Upper lobe of right lung (tissue), 1 donor: ENCODE data around the gene RITA1. TPM values are rescaled to one million over a fixed set of nuclear protein-coding genes. Genes with fewer than 3 reads are reported as not detected.
"Not testable (repeated sequence)": the region's sequence is repeated elsewhere in the genome, so short reads cannot be mapped to it uniquely, and the experiment has no call there.

Experiments used
- ATAC-seq: fragments of 200-7000 bp; cut with Tn5 transposase; one replicate; pipeline ENCODE4 v1.9.1; 2020; ENCODE audit warnings: mild to moderate bottlenecking, moderate library complexity
- DNase-seq: peaks from one replicate; pipeline ENCODE4 v3.0.0-alpha.2; 2020
- H3K27ac ChIP-seq: fragments of 200-600 bp; one replicate; pipeline ENCODE4 v1.8.0; 2022
- H3K27me3 ChIP-seq: fragments of 200-600 bp; one replicate; pipeline ENCODE4 v1.8.0; 2022; ENCODE audit warnings: mild to moderate bottlenecking
- H3K36me3 ChIP-seq: fragments of 200-600 bp; one replicate; pipeline ENCODE4 v1.8.0; 2022
- H3K4me1 ChIP-seq: fragments of 200-600 bp; one replicate; pipeline ENCODE4 v1.8.0; 2022
- H3K4me3 ChIP-seq: fragments of 200-600 bp; one replicate; pipeline ENCODE4 v1.8.0; 2022; ENCODE audit warnings: mild to moderate bottlenecking
- H3K9me3 ChIP-seq: fragments of 200-600 bp; one replicate; pipeline ENCODE4 v1.8.0; 2022
- intact Hi-C: fragments of 100-400 bp; cut with DNase I; formaldehyde crosslinking; loops from one replicate; pipeline ENCODE4 v1.11.0; 2022
- total RNA-seq: library from RNA; stranded (reverse); fragmentation: NEBNext Ultra II Directional; extraction: Animal tissue kit (Norgen Biotek cat#: 25700); gene quantifications from one replicate; pipeline ENCODE4 v1.2.1, GENCODE V29; 2021
- TF ChIP-seq, protein P1 (sequence below): fragments of 200-600 bp; IDR thresholded peaks from one replicate; pipeline ENCODE4 v1.8.0; 2022; ENCODE audit warnings: antibody characterized with exemption
- donor health status: DM: no; HTN: yes; CAD: no; lungs with severe emphysema.

RITA1 gene
- total RNA-seq, 1 donor from 2014 or later: 16.4 TPM

DNA sequence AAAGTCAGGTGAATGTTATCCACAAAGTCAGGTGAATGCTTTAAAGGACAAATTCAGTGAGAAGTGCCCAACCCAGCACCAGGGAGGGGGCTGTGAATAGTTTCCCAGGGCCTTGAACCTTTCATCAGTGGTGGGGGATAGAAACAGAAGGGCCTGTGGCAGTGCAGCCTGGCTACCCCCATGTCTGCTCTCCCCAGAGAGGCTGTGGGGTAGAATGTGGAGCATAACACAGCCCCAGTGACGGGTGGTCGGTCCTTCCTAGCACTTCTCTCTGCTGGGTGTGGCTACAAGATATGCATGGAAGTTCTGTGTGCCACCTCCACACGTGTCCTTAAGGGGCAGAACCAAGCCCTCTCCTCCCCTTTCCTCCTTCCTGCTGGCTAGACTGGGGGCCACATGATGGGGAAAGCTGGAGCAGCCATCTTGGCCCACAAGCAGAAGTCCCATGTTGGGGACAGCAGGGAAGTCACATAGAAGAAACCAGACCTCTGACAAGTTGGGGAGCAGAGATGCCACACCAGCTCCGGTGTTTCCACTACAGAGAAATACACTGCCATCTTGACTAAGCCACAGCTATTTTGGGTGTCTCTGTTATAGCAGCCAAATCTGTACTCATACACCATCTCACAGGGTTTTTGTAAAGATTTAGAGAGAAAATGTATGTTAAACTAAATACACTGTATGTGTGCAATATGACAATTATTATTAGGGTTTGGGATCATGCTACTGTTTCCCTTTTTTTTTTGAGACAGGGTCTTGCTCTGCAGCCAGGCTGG is 17.0 kb downstream of the RITA1 start:
- intact Hi-C loops: no loop called here
- ATAC-seq: peak; percentile 15
- no peak overlapping the region for H3K27ac ChIP-seq
- peaks cover 17% of the 10 kb centered on the region for H3K4me1 ChIP-seq
- no peaks in the 10 kb centered on the region for H3K9me3 ChIP-seq
- H3K27me3 ChIP-seq: no peaks in the 10 kb centered on the region
- no peak for DNase-seq
- H3K4me3 ChIP-seq: no peak overlapping the region
- H3K36me3 ChIP-seq: no peaks in the 10 kb centered on the region
- TF ChIP-seq, protein P1, sequence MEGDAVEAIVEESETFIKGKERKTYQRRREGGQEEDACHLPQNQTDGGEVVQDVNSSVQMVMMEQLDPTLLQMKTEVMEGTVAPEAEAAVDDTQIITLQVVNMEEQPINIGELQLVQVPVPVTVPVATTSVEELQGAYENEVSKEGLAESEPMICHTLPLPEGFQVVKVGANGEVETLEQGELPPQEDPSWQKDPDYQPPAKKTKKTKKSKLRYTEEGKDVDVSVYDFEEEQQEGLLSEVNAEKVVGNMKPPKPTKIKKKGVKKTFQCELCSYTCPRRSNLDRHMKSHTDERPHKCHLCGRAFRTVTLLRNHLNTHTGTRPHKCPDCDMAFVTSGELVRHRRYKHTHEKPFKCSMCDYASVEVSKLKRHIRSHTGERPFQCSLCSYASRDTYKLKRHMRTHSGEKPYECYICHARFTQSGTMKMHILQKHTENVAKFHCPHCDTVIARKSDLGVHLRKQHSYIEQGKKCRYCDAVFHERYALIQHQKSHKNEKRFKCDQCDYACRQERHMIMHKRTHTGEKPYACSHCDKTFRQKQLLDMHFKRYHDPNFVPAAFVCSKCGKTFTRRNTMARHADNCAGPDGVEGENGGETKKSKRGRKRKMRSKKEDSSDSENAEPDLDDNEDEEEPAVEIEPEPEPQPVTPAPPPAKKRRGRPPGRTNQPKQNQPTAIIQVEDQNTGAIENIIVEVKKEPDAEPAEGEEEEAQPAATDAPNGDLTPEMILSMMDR: no peak

GRCh38 chr12:113203852-113204760 is 18.6 kb downstream of the RITA1 start:
- TF ChIP-seq, protein P1: no peak
- Histone ChIP-seq H3K36me3 (no peaks in the 10 kb centered on the region), H3K27me3 (no peaks in the 10 kb centered on the region), H3K4me3 (no peak overlapping the region), H3K4me1 (peaks cover 33% of the 10 kb centered on the region), H3K9me3 (no peaks in the 10 kb centered on the region), H3K27ac (no peak overlapping the region)
- intact Hi-C loops: no loop called here
- no peak for DNase-seq
- ATAC-seq: no peak

DNA sequence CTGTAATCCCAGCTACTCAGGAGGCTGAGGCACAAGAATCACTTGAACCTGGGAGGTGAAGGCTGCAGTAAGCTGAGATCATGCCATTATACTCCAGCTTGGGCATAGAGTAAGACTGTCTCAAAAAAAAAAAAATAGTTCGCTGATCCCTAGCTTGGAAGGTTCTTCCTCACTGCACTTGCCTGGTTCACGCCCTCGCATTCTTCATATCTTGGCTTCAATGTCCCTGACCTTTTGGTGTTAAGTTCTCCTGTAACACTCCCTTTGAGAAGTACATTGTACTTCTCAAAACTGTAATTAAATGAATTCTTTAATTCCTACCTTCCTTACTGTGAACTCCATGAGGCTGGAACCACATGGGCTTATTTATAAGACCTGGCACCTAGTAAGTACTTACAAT is 19.3 kb downstream of the RITA1 start:
- Histone ChIP-seq H3K27ac (no peak overlapping the region), H3K4me1 (peaks cover 40% of the 10 kb centered on the region), H3K36me3 (no peaks in the 10 kb centered on the region), H3K27me3 (no peaks in the 10 kb centered on the region), H3K4me3 (no peak overlapping the region), H3K9me3 (no peaks in the 10 kb centered on the region)
- DNase-seq (no peak), ATAC-seq (no peak)
- intact Hi-C loops: no loop called here
- TF ChIP-seq, protein P1: no peak

DNA sequence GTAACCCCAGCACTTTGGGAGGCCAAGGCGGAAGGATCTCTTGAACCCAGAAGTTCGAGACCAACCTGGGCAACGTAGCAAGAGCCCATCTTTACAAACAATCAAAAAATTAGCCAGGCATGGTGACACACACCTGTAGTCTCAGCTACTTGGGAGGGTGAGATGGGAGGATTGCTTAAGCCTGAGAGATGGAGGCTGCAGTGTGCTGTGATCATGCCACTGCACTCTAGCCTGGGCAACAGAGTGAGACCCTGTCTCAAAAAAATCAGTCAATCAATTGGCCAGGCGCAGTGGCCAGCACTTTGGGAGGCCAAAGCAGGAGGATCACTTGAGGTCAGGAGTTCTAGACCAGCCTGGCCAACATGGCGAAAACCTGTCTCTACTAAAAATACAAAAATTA is 21.3 kb downstream of the RITA1 start:
- H3K27me3 ChIP-seq, H3K27ac ChIP-seq, H3K36me3 ChIP-seq, ATAC-seq, DNase-seq, H3K9me3 ChIP-seq, intact Hi-C loops, H3K4me3 ChIP-seq: not testable (repeated sequence)
- peaks cover 42% of the 10 kb centered on the region for H3K4me1 ChIP-seq

- no peak overlapping the region for H3K4me3 ChIP-seq
- no peaks in the 10 kb centered on the region for H3K27me3 ChIP-seq
- H3K4me1 ChIP-seq: peaks cover 42% of the 10 kb centered on the region
- intact Hi-C loops: no loop called here
- H3K36me3 ChIP-seq: no peaks in the 10 kb centered on the region
- H3K9me3 ChIP-seq: no peaks in the 10 kb centered on the region
- ATAC-seq (peak; percentile 9), DNase-seq (no peak)
- TF ChIP-seq, protein P1: no peak
- H3K27ac ChIP-seq: peak overlapping the region; percentile 40
Measured at GRCh38 chr12:113207613-113208040, 22.1 kb downstream of the RITA1 start.
